ENCODE data around the gene NLK.
"Not testable (repeated sequence)": the region's sequence is repeated elsewhere in the genome, so short reads cannot be mapped to it uniquely, and the experiment has no call there.

NLK gene

DNA sequence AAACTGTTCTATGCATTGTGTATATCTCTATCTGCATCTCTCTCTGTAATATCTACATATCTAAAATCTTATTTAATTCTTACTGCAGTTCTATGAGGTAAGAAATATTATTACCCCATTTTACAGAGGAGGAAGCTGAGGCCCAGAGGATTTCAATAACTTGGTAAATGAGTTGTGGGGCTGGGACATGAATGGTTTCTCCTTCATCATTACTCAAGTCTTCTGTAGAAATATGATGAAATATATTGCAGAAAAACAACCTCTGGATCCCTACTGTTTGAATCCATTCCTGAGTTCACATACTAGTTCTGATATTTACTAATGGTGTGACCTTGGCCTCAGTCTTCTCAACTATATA, 45.5 kb upstream of the NLK start:
- no peak for DNase-seq (ENCODE audit: low spot score)
- in situ Hi-C loops (cut with MboI; ENCODE audit: low pct_unique_long_range_greater_than_20kb, low sequenced_read_pairs, unreplicated experiment) = no loop called here
- no peak for TF ChIP-seq CTCF (IDR thresholded peaks at IDR 0.05; ENCODE audit: extremely low read depth, insufficient read depth, missing control alignments)

DNA sequence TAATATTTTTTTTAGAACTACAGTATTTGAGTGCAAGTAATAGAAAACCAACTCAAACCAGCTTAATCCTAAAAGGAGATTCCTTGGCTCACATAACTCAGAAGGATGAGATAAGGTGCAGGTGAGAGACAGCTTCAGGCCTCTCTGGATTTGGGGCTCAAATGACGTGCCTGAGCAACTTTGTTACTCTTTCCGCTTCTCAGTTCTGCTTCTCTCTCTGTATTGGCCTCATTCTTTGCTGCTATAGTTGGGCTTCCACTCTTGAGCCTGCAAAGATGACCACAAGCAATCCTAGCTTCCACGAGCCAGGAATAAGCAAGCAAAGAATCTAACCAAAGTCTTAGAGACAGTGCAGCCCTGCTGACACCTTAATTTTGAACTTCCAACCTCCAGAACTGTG, 45.0 kb upstream of the NLK start:
- in situ Hi-C loops (cut with MboI; ENCODE audit: low pct_unique_long_range_greater_than_20kb, low sequenced_read_pairs, unreplicated experiment) = no loop called here
- no peak for TF ChIP-seq CTCF (IDR thresholded peaks at IDR 0.05; ENCODE audit: extremely low read depth, insufficient read depth, missing control alignments)
- no peak for DNase-seq (ENCODE audit: low spot score)

DNA sequence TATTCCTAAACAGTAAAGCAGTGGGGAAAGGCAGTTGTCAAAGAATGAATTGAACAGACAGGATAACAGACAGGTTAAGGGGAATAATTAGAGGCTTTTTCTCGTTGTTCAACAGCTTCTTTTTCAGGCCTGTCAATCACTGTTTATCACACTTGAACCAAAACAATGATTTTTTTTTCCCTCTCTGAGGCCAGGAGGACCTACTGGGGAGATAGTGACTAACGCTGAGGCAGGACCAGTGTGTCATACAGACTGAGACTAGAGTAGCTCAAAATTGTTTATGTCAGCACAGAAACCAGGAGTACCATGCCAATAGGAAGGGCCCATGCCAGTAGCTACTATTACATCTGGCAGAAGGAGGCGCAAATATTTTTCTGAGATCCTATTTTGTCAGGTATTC, 41.3 kb upstream of the NLK start:
- in situ Hi-C loops (cut with MboI; ENCODE audit: low pct_unique_long_range_greater_than_20kb, low sequenced_read_pairs, unreplicated experiment) = no loop called here
- TF ChIP-seq CTCF (IDR thresholded peaks at IDR 0.05; ENCODE audit: extremely low read depth, insufficient read depth, missing control alignments) = no peak
- DNase-seq (ENCODE audit: low spot score) = no peak

GRCh38 chr17:28004344-28004743, 38.1 kb upstream of the NLK start:
- DNase-seq (ENCODE audit: low spot score) = no peak
- in situ Hi-C loops (cut with MboI; ENCODE audit: low pct_unique_long_range_greater_than_20kb, low sequenced_read_pairs, unreplicated experiment) = no loop called here
- no peak for TF ChIP-seq CTCF (IDR thresholded peaks at IDR 0.05; ENCODE audit: extremely low read depth, insufficient read depth, missing control alignments)

DNA sequence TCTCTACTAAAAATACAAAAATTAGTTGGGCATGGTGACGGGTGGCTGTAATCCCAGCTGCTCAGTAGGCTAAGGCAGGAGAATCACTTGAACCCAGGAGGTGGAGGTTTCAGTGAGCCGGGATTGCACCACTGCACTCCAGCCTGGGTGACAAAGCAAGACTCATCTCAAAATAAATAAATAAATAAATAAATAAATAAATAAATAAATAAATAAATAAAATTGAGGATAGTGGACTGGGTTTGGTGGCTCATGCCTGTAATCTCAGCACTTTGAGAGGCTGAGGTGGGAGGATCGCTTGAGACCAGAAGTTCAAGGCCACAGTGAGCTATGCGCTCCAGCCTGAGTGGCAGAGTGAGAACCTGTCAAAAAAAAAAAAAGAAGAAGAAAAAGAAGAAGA, 34.6 kb upstream of the NLK start:
- DNase-seq (ENCODE audit: low spot score); in situ Hi-C loops (cut with MboI; ENCODE audit: low pct_unique_long_range_greater_than_20kb, low sequenced_read_pairs, unreplicated experiment): not testable (repeated sequence)

DNA sequence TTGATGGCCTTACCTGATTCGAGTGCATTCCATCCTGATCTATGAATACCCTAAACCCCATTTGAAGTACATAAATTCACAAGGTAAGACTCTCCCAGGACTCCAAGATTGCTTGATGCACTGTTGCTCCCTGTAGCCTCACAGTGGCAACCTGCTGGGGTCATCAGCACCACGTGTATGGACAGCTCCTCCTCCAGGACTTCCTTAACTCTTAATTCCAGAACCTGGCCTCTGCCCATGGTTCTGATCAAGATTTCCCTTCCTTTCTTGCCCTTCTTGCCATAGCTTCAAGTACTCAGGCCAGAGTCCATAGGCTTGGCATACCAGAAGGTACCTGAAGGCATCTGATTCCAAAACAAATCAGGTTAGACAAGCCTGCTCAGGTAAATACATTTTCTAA, 34.0 kb upstream of the NLK start:
- DNase-seq (ENCODE audit: low spot score) = no peak
- in situ Hi-C loops (cut with MboI; ENCODE audit: low pct_unique_long_range_greater_than_20kb, low sequenced_read_pairs, unreplicated experiment) = no loop called here
- TF ChIP-seq CTCF (IDR thresholded peaks at IDR 0.05; ENCODE audit: extremely low read depth, insufficient read depth, missing control alignments) = no peak

DNA sequence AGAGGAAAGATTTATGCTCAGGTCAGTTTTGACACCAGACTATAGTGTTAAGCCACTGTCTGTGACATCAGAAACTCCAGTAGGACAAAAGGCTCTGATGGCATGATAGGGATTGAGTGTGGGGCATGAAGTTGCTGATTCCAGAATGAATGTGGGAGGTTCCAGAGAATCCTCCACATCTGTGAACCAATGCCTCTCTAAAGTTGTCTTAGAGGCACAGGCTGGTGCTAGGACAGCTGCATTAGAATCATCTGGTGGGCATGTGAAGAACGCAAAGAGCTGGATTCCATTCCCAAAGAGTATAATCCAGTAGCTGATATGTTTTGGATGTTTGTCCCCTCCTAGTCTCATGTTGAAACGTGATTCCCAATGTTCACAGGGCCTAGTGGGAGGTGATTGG, 32.1 kb upstream of the NLK start:
- in situ Hi-C loops (cut with MboI; ENCODE audit: low pct_unique_long_range_greater_than_20kb, low sequenced_read_pairs, unreplicated experiment) = no loop called here
- no peak for TF ChIP-seq CTCF (IDR thresholded peaks at IDR 0.05; ENCODE audit: extremely low read depth, insufficient read depth, missing control alignments)
- no peak for DNase-seq (ENCODE audit: low spot score)
